GM19463 (cell line): ENCODE results near the gene CACNA1I.

Source experiments
- ATAC-seq: cut with Tn5 transposase; IDR thresholded peaks from one replicate; pipeline ENCODE4 v1.9.1; 2021; ENCODE audit warnings: mild to moderate bottlenecking, moderate library complexity; ENCODE audit not compliant: unreplicated experiment

CACNA1I gene

DNA sequence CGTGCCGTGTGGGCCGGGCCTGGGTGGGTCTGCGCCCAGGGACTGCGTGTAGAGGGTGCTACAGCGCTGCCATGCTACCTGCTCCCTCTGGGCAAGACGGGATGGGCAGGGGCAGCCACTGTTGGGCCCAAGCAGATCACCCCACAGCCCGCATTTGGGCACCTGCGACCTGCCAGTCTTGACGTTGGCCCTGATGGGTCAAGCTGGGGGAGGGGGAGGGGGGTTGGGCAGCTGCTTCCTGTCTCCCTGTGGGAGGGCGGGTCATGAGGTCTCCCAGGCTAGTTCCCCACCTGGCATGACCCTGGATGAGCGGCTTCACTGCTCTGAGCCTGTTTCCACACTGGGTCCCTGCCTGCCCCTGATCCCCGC, 35.2 kb upstream of the CACNA1I start:
- no peak for ATAC-seq

DNA sequence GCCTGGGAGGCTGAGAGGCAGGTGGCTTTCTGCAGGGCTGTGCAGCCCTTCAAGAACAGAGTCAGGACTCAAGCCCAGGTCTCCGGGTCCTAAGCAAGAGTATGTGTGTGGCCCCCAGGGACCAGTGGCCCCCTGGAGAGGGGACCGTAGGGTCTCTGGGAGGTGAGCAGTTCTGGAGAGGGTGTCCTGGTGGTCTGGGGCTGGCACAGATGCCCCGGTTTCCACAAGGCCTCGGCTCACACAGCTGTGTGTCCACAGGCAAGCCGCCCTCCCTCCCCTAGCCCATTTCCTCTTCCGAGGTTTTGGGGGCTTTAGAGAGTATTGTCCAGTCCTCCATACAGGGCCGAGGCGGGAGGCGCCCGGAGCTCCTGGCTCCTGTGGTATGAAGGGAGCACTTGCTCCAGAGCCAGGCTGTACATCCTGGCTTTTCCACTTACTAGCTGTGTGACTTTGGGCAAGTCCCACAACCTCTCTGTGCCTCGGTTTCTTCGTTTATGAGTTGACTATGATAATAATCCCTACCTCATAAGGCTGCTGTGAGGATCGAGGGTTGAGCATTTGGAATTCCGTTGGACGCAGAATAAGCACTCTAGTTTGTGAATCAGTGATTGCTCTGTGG, 34.6 kb upstream of the CACNA1I start:
- no peak for ATAC-seq

- no peak for ATAC-seq
These were observed 33.8 kb upstream of the CACNA1I start for GRCh38 chr22:39536711-39537110.

- no peak for ATAC-seq
These were observed 32.6 kb upstream of the CACNA1I start for GRCh38 chr22:39537975-39538374.

GRCh38 chr22:39543095-39543494, 27.5 kb upstream of the CACNA1I start:
- ATAC-seq = no peak

DNA sequence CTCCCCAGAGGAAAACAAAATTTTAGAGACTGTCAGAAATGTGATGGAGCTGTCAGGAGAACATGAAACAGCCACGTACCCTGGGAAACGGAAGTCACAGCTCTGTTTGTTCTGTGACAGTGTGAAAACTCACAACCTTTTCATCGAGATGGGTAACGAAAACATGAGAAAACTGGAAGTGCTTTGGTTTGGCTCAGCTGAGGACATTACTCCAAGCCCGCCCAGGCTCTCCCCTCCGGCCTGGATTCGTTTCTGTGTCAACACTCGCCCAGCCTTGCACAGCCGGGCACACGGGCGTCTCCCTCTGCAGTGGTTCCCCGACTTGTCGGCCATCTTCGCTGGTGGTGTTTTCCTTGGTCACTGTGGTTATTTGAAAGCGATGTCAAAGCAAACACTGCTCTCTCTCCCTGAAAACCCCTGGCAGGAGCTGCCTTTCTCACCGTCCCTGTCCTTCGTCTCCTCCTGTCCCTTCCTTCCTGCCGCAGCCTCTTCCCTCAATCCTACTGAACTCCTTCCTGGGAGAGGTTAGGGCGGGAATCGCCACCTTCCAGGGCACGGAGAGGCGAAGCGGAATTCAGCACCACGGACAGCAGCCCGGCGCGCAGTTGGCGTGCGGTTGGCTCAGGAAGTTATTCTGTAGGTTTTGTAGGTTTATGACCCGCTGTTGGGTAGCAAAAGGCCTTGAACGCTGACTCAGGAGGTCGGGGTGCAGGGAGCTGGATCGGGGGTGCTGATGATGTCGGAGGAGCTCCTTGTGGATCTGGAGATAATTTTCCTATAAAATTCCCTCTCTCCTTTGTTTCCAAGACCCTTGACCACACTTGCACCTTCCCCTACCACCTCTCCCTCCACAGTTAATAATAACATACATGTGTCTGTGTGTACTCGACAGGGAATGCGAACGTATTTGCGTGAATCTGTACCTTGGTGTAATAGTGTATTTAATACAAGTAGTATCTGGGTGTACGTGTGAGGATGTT, 24.9 kb upstream of the CACNA1I start:
- ATAC-seq = no peak

DNA sequence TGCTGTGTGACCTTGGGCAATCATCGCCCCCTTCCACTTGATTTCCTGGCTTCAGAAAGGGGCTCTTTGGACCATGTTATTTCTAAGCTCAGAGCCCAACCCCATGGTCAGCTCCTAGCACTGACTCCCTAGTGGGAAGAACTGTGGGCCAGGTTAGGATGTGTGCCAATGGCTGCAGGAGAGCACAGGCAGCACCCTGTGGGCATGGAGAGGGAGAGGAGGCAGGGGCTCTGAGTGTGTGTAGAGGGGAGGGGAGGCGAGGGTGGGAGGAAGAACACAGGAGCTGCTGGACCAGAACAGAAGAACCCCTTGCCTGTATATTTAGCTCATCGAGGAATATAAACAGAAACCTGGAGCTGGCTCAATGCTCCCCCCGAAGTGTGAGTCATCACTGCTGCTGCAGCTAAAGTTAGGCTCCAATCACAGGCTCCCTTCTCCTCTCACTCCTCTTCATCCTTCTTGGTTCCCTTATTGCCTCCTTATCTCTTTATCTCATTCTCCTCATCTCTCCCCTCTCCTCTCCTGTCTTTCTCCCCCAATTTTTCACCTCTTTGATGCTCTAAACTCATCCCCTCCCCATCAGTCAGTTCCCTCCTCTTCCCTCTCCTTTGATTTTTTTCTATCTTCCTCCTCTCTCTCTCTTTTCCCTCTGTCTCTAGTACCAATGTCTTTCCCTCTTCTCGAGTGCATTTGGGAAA, 23.5 kb upstream of the CACNA1I start:
- ATAC-seq = no peak

DNA sequence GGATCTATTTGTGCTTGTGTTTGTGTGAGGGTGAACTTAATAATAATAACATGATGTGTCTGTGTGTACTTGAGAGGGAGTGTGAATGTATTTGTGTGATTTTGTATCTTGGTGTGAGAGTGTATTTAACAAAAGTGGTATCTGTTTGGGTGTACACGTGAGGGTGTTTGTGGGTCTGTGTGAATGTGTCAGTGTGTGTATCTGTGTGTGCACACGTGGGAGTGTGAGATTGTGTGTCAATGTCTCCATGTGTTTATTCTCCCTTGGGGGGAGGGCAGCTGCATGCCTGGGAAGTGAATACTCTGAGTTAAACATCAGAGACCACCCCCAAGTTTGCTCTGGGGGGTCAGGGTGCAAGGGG, 23.0 kb upstream of the CACNA1I start:
- ATAC-seq = no peak

- ATAC-seq = no peak
These were observed 17.1 kb upstream of the CACNA1I start for GRCh38 chr22:39553429-39553828.

DNA sequence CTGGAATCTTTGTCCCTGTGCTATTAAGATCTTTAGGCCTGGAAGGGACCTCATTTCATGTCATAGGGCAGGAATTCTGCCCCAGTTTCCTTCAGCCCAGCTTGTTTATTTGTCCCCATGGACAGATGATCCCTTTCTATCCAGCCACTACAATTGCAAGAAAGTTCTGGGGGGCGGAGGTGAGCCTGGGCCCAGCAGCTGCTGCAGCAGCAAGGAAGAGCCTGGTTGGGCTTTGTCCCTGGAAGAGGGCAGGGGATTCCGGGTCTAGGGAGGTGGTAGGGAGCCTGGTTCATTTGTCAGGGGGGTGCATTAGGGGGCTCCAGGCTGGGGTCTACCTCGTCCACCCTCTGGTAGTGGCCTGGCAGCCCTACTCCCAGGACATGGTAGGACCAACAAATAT, 16.4 kb upstream of the CACNA1I start:
- ATAC-seq = no peak

DNA sequence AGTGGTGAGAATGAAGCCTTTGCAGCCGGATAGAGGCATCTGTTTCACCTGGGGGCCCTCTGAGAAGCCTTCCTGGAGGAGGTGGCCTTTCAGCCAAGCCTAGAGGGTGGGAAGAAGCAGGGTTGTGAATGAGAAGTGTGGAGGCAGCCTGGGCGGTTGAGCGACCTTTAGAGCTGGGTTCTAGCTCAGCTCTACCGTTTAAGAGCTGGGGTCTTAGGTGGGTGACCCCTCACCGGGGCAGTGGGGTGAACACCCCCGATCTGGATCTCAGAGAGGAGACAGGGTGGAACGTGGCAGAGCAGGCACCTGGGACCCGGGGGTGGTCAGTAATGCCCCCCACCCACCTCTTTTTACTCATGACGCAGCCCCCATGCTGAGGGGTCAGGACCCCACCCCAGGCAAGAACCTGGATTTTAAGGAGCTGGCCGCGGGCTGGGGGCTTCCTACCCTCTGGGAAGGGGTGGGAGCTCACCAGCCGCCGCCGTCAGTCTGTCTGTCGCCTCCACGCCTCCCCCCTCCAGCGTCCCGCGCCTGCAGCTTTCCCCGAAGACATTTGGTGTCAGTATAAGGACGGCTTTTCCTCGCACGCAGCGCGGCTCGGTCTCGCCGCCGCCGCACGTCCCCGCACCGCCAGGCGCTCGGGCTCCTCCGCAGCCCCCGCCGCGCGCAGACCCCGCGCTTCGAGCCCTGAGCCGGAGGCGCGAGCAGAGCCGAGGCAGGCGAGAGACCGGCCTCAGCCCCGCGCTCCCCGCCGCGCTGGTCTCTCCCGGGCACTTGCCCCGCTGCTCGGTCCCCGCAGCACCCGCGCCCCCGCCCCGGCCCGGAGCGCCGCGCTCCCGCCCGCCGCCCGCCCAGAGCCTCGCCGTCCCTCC, 13.3 kb upstream of the CACNA1I start:
- no peak for ATAC-seq

GRCh38 chr22:39558254-39558727, 12.3 kb upstream of the CACNA1I start:
- ATAC-seq = no peak

DNA sequence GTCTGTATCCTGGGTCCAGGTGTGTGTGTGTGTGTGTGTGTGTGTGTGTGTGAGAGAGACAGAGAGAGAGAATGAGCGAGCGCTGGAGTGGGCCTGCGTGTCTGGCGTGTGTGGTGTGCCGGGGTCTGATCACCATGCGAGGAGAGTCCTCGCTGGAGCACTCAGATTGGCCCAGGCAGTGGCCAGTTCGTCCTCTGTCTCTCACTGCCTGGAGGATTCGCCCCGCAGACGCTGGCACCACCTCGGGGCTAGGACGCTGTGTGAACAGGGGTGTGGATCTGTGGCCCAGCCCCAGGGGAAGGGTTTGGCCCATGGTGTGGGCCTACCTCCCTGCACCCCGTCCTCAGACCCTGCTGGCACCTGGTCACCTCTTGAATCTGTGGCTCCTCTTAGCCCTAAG, 11.6 kb upstream of the CACNA1I start:
- no peak for ATAC-seq

GRCh38 chr22:39559456-39560105, 11.0 kb upstream of the CACNA1I start:
- no peak for ATAC-seq

DNA sequence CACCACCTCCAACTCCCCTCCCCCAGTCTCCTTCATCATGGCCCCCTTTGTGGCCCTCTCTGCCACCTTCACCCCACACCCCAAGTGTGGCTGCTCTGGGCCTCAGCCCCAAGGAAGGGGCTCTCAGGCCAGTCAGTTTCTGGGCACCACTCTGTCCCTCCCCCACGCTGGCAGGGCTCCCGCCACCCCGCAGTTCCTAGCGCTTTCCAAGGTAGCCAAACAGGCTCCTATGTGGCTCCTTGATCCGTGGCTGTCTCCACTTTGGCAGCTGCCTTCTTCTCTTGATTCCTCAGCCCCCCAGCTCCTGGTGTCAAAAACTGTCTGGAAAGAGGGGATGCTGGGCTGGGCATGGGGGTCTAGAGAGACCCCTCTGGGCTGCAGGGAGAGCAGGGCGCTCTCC, 10.4 kb upstream of the CACNA1I start:
- ATAC-seq = no peak

DNA sequence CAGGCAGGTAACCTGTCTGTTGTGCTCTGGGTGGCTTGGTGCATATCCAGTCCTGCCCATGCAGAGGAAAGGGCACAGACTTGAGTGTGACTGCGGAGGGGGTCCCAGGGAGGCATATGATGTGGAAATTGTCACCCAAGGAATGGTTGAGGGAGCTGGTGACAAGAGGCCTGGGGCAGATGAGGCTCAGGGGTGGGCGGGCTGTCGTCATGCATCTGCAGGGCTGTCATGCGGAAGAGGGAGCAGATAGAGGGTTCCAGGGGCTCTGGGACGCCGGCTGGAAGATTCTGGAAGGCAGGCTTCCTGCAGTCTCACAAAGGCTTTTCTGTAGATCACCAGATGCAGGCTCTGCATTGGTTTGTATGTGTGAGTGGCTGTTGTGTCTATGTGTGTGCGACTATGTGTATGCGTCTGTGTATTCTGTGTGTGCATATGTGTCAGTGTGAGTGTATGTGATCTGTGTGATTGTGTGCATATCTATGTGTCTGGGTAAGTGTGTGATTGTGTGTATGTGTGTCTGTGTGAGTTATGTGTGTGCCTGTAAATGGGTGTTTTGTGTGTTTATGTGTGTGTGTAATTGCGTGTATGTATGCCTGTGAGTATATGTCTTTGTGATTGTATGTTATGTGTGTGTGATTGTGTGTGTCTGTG, 7.6 kb upstream of the CACNA1I start:
- ATAC-seq = no peak

DNA sequence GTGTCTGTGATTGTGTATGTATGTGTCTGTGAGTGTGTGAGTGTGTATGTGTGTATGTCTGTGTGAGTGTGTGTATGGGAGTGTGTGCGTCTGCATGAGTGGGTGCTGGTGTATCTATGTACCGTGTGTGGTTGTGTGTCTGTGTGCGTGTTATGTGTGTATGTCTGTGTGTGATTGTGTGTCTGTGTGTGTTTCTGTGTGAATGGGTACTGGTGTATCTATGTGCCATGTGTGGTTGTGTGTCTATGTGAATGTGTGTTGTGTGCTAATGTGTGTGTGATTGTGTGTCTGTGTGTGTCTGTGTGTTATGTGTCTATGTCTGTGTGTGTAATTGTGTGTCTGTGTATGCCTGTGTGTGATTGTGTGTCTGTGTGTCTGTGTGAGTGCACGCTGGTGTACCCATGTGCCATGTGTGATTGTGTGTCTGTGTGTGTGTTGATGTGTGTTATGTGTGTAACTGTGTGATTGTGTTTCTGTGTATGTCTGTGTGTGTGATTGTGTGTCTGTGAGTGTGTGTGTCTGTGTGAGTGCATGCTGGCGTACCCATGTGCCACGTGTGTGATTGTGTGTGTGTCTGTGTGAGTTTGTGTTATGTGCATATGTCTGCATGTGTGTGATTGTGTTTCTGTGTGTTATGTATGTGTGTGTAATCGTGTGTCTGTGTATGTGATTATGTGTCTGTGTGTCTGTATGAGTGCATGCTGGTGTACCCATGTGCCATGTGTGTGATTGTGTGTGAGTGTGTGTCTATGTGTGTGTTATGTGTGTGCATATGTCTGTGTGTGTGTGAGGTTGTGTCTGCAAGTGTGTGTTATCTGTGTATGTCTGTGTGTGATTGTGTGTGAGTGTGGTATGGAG, 6.8 kb upstream of the CACNA1I start:
- no peak for ATAC-seq

DNA sequence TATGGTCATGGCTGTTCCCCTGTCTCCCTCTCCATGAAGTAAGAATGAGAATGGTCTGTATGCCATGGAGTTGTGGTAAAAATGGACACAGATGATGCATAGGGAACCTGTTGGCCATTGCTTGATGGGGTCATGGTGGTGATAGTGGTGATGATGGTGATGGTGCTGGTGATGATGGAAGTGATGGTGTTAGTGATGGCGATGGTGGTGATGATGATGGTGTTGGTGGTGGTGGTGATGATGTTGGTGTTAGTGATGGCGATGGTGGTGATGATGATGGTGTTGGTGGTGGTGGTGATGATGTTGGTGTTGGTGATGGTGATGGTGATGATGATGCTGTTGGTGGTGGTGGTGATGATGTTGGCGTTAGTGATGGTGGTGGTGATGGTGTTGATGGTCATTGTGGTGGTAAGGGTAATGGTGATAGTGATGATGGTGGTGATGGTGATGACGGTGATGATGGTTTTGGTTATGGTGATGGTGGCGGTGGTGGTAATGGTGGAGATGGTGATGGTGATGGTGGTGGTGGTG, 5.1 kb upstream of the CACNA1I start:
- no peak for ATAC-seq
